Kidney (tissue), 14 donors: Measurements from ENCODE around the gene DSCAM. TPM values are rescaled to one million over a fixed set of nuclear protein-coding genes. Genes with fewer than 3 reads are reported as not detected.

Experiments
- DNase-seq, 5 donors: peaks; one replicate each; pipeline ENCODE4 v3.0.0-alpha.2; 2013 to 2020
- FAIRE-seq: peaks from 2 replicates; lab custom pipeline; 2012; peaks lifted over from hg19 to GRCh38; lab: Jason Lieb, UNC
- H3K27ac ChIP-seq, 2 donors: one replicate each; pipeline ENCODE4 v1.7.0; 2013; ENCODE audit warnings: low read depth in 2 of 2, low read length in 2 of 2, inconsistent platforms in 1 of 2
- H3K27me3 ChIP-seq: one replicate; pipeline ENCODE4 v1.7.1; 2013; ENCODE audit warnings: low read length, inconsistent platforms; ENCODE audit not compliant: control insufficient read depth, insufficient read depth
- H3K36me3 ChIP-seq, 3 donors: one replicate each; pipeline versions ENCODE4 v1.7.0 to v1.7.1; 2013; ENCODE audit warnings: low read length in 3 of 3, control low read depth in 1 of 3, inconsistent platforms in 1 of 3; ENCODE audit not compliant: insufficient read depth in 3 of 3, control insufficient read depth in 2 of 3
- H3K4me1 ChIP-seq, 3 donors: one replicate each; pipeline versions ENCODE4 v1.7.0 to v1.7.1; 2013; ENCODE audit warnings: low read length in 3 of 3, inconsistent platforms in 1 of 3, low read depth in 1 of 3; ENCODE audit not compliant: control insufficient read depth in 2 of 3, insufficient read depth in 2 of 3
- H3K4me3 ChIP-seq, 3 donors: one replicate each; pipeline versions ENCODE4 v1.7.0 to v1.8.1; 2013; ENCODE audit warnings: low read length in 3 of 3, control low read depth in 1 of 3, inconsistent platforms in 1 of 3
- H3K9ac ChIP-seq, 3 donors: one replicate each; pipeline versions ENCODE4 v1.7.0 to v1.7.1; 2013; ENCODE audit warnings: low read length in 3 of 3, control low read depth in 1 of 3, inconsistent platforms in 1 of 3
- H3K9me3 ChIP-seq, 3 donors: one replicate each; pipeline versions ENCODE4 v1.7.0 to v1.7.1; 2013; ENCODE audit warnings: low read length in 3 of 3, control low read depth in 1 of 3, inconsistent platforms in 1 of 3; ENCODE audit not compliant: control insufficient read depth in 2 of 3, insufficient read depth in 1 of 3
- CTCF ChIP-seq: IDR thresholded peaks from 3 replicates; pipeline ENCODE4 v1.5.1; 2012; ENCODE audit warnings: mild to moderate bottlenecking, moderate library complexity, borderline replicate concordance; ENCODE audit not compliant: insufficient read depth; ENCODE audit errors: extremely low read depth
- intact Hi-C: fragments of 100-400 bp; cut with DNase I; formaldehyde crosslinking; loops from one replicate; pipeline ENCODE4 v1.11.1; 2022
- polyA plus RNA-seq: library from polyadenylated mRNA; stranded (reverse); fragments of 350-450 nt; fragmentation: Illumina TruSeq; extraction: RNeasy Lipid Tissue Mini Kit (QIAGEN cat#74804); gene quantifications from one replicate; pipeline ENCODE4 v1.2.3, GENCODE V29; 2014; ENCODE audit warnings: low read depth, low replicate concordance; ENCODE audit not compliant: insufficient read depth
- total RNA-seq: library from RNA; stranded (reverse); fragmentation: NEBNext Ultra II Directional; extraction: Animal tissue kit (Norgen Biotek cat#: 25700); gene quantifications from one replicate; pipeline ENCODE4 v1.2.1, GENCODE V29; 2021
- donor health status: control.
- donor health status: control.
- donor health status: control.
- donor health status: control.
- donor health status: control.
- donor health status: DM: yes; HTN: yes; CAD: no.
- donor health status: Normal renal cell carcinoma (clear cell type).

The DSCAM gene
- total and polyA plus RNA-seq, 2 donors from 2014 or later = not detected

- intact Hi-C loops = no loop called here
- FAIRE-seq = no peak
- no peak overlapping the region for H3K27ac ChIP-seq
Measured at GRCh38 chr21:40102682-40103081, 744.3 kb downstream of the DSCAM start.

GRCh38 chr21:40099809-40100208, 747.1 kb downstream of the DSCAM start:
- TF ChIP-seq CTCF = no peak
- H3K4me3 ChIP-seq = no peak overlapping the region
- DNase-seq (no peak), FAIRE-seq (no peak)
- no peaks in the 10 kb centered on the region for H3K36me3 ChIP-seq
- intact Hi-C loops = no loop called here
- no peak overlapping the region for H3K9ac ChIP-seq
- H3K27ac ChIP-seq = no peak overlapping the region
- no peaks in the 10 kb centered on the region for H3K4me1 ChIP-seq
- no peaks in the 10 kb centered on the region for H3K27me3 ChIP-seq
- no peaks in the 10 kb centered on the region for H3K9me3 ChIP-seq

More at GRCh38 chr21:40102682-40103081, 744.3 kb downstream of the DSCAM start:
- Histone ChIP-seq H3K9ac (no peak overlapping the region), H3K36me3 (no peaks in the 10 kb centered on the region), H3K27me3 (no peaks in the 10 kb centered on the region), H3K9me3 (no peaks in the 10 kb centered on the region), H3K4me3 (no peak overlapping the region), H3K4me1 (no peaks in the 10 kb centered on the region)
- no peak for TF ChIP-seq CTCF
- DNase-seq = no peak

GRCh38 chr21:40095477-40095876, 751.5 kb downstream of the DSCAM start:
- Histone ChIP-seq H3K4me1 (no peaks in the 10 kb centered on the region), H3K9ac (no peak overlapping the region), H3K27ac (no peak overlapping the region), H3K27me3 (no peaks in the 10 kb centered on the region), H3K36me3 (no peaks in the 10 kb centered on the region), H3K9me3 (no peaks in the 10 kb centered on the region), H3K4me3 (no peak overlapping the region)
- intact Hi-C loops = no loop called here
- no peak for TF ChIP-seq CTCF
- FAIRE-seq (no peak), DNase-seq (no peak)

GRCh38 chr21:40080385-40080784, 766.6 kb downstream of the DSCAM start:
- FAIRE-seq (no peak), DNase-seq (no peak)
- Histone ChIP-seq H3K27ac (no peak overlapping the region), H3K27me3 (no peaks in the 10 kb centered on the region), H3K36me3 (no peaks in the 10 kb centered on the region), H3K4me1 (no peaks in the 10 kb centered on the region), H3K9ac (no peak overlapping the region), H3K4me3 (no peak overlapping the region), H3K9me3 (no peaks in the 10 kb centered on the region)
- intact Hi-C loops = no loop called here
- TF ChIP-seq CTCF = no peak
